ENCODE data around the gene TTC21A. TPM values are rescaled to one million over a fixed set of nuclear protein-coding genes. Genes with fewer than 3 reads are reported as not detected.

Gene TTC21A
- total RNA-seq, 3 donors from 2014 or later = 5.9 to 16.1 (median 13.1) TPM

DNA sequence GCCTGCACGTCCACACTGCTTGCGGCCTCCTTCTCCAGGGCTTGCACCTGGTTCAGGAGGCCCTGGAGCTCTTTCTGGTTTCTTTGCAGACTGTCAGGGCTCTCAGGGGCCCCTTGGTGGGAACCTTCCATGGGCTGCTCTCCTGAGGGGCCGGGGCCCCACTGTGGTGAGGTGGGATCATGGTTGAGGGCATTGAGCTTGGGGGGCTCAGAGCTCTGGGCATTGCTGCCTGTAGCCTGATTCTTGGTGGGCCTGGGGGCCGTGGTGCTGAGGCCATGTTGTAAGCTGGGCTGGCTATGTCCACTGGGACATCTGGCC, 77.4 kb downstream of the TTC21A start:
- H3K27me3 ChIP-seq = no peaks in the 10 kb centered on the region
- intact Hi-C loops (cut with DNase I; ENCODE audit: low total_unique reads) = no loop called here
- H3K4me3 ChIP-seq = no peak overlapping the region
- DNase-seq (ENCODE audit: low spot score in 2 of 2) = no peak
- no peaks in the 10 kb centered on the region for H3K36me3 ChIP-seq
- H3K27ac ChIP-seq = no peak overlapping the region
- no peaks in the 10 kb centered on the region for H3K9me3 ChIP-seq
- TF ChIP-seq, protein P1, sequence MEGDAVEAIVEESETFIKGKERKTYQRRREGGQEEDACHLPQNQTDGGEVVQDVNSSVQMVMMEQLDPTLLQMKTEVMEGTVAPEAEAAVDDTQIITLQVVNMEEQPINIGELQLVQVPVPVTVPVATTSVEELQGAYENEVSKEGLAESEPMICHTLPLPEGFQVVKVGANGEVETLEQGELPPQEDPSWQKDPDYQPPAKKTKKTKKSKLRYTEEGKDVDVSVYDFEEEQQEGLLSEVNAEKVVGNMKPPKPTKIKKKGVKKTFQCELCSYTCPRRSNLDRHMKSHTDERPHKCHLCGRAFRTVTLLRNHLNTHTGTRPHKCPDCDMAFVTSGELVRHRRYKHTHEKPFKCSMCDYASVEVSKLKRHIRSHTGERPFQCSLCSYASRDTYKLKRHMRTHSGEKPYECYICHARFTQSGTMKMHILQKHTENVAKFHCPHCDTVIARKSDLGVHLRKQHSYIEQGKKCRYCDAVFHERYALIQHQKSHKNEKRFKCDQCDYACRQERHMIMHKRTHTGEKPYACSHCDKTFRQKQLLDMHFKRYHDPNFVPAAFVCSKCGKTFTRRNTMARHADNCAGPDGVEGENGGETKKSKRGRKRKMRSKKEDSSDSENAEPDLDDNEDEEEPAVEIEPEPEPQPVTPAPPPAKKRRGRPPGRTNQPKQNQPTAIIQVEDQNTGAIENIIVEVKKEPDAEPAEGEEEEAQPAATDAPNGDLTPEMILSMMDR (IDR thresholded peaks at IDR 0.05) = no peak
- TF ChIP-seq POLR2AphosphoS5 (IDR thresholded peaks at IDR 0.05) = no peak
- no peak for TF ChIP-seq POLR2A (IDR thresholded peaks at IDR 0.05)
- peaks cover 0 to 6% of the 10 kb centered on the region in 2 donors for H3K4me1 ChIP-seq

DNA sequence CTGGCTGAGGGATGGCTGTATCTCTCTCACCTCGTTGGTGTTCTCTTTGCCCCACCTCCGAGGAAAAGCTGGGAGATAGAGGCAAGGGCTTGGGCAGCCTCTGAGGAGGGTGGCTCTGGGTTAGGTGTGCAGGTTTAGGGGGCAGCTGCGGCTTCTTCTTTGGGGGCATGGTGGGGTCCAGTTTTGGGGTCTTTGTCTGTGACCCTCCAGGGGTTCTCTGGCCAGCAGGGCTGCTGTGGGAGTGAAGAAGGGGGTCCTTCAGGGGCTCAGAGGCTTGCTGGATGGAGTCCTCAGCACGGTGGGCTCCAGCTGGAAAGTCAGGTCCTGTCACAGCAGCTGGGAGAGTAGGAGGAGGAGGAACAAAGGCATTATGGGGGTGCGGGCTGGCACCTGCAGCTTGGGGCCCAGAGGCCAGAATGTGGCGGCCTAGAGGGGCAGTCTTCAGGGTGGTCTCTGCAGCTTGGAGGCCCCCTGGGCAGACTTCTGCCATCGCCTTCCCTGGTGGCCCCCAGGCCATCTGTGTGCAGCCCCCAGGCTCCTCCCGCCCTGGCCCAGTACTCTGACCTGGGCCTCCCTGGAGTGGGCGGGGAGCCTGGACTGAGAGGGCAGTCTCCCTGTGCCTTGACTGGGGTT, 78.0 kb downstream of the TTC21A start:
- no peak for DNase-seq (ENCODE audit: low spot score in 2 of 2)
- H3K36me3 ChIP-seq = no peaks in the 10 kb centered on the region
- TF ChIP-seq POLR2AphosphoS5 (IDR thresholded peaks at IDR 0.05) = no peak
- TF ChIP-seq POLR2A (IDR thresholded peaks at IDR 0.05) = no peak
- TF ChIP-seq, protein P1 (IDR thresholded peaks at IDR 0.05) = no peak
- intact Hi-C loops (cut with DNase I; ENCODE audit: low total_unique reads) = no loop called here
- peaks cover 0 to 6% of the 10 kb centered on the region in 2 donors for H3K4me1 ChIP-seq
- no peaks in the 10 kb centered on the region for H3K9me3 ChIP-seq
- no peaks in the 10 kb centered on the region for H3K27me3 ChIP-seq
- H3K4me3 ChIP-seq = no peak overlapping the region
- H3K27ac ChIP-seq = no peak overlapping the region

DNA sequence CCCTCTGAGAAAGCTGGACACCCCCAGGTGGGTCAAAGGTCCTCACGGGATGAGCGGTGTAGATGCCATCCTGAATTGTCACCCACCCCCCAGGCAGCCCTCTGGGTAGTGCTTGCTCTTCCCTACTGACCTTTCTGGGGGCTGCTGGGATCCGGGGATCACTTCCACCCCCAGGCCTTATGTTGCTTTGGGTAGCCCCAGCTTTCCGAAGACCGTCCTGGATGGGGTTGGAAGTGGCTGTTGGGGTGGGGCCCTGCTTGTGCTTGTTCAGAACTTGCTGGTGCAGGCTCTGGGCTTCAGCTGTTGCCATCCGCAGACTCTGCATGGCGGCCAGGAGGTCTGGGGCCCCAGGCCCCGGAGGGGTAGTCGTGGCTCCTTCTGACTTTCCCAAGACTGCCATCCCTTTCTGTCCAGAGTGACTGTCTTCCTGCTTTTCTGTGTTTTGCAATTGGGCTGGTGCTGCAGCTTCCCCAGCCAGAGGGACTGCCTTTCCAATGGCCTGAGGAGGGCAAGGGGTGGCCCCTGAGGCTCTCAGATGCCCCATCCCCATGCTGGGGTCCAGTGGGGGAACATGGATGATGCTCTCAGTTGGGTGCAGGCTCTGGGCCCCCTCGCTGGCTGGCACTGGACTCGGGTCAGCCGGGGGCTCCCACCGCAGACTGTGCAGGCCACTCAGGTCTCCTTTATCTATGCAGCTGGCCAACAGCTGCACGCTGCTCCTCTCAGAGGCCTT, 78.6 kb downstream of the TTC21A start:
- TF ChIP-seq POLR2A (IDR thresholded peaks at IDR 0.05) (no peak), POLR2AphosphoS5 (IDR thresholded peaks at IDR 0.05) (no peak)
- TF ChIP-seq, protein P1 (IDR thresholded peaks at IDR 0.05) = no peak

DNA sequence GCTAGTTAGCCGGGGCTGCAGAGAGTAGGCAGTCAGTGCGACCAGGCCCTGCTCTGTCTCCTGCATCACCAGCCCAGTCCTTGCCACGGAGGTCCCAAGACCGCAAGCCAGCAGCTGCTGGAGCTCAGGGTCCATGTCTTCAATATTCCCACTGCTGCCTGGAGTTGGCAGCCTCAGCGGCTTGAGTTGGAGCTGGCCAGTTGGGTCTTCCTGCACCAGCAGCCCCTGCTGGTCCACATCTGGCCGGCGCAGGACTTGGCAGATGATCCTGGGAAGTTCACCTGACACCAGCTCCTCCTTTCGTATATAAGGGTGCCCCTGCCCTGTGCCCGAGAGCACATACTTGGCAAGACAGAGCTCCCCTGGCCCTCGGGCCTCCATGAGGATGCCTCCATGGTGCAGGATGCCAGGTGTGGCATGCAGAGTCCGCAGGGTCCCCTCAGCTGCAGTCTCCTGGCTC, 79.2 kb downstream of the TTC21A start:
- TF ChIP-seq POLR2AphosphoS5 (IDR thresholded peaks at IDR 0.05) (no peak), POLR2A (IDR thresholded peaks at IDR 0.05) (no peak)
- TF ChIP-seq, protein P1 (IDR thresholded peaks at IDR 0.05) = no peak
- intact Hi-C loops (cut with DNase I; ENCODE audit: low total_unique reads) = no loop called here
- no peak for DNase-seq (ENCODE audit: low spot score in 2 of 2)
- Histone ChIP-seq H3K27me3 (no peaks in the 10 kb centered on the region), H3K9me3 (no peaks in the 10 kb centered on the region), H3K27ac (no peak overlapping the region), H3K4me3 (no peak overlapping the region), H3K4me1 (peaks cover 0 to 5% of the 10 kb centered on the region in 2 donors), H3K36me3 (no peaks in the 10 kb centered on the region)

More for the DNA sequence above, 78.6 kb downstream of the TTC21A start:
- intact Hi-C loops (cut with DNase I; ENCODE audit: low total_unique reads) = no loop called here
- H3K27me3 ChIP-seq = no peaks in the 10 kb centered on the region
- no peaks in the 10 kb centered on the region for H3K9me3 ChIP-seq
- DNase-seq (ENCODE audit: low spot score in 2 of 2) = no peak
- H3K27ac ChIP-seq = no peak overlapping the region
- no peak overlapping the region for H3K4me3 ChIP-seq
- H3K36me3 ChIP-seq = no peaks in the 10 kb centered on the region
- peaks cover 0 to 5% of the 10 kb centered on the region in 2 donors for H3K4me1 ChIP-seq

Measured in breast epithelium (tissue), 4 donors.